AG04449 (cell line): Measurements from ENCODE around the gene DCP1A.

Source experiments
- CTCF ChIA-PET: fragments of 350-600 bp; formaldehyde crosslinking; extraction: SDS; loops from one replicate; lab custom pipeline; 2021; ENCODE audit warnings: antibody characterized with exemption; lab: Yijun Ruan, JAX
- POLR2A ChIA-PET: fragments of 400-600, 350-600 bp; formaldehyde crosslinking; extraction: SDS; loops from one replicate; lab custom pipeline; 2020; ENCODE audit warnings: antibody characterized with exemption, inconsistent platforms; lab: Yijun Ruan, JAX
- DNase-seq: peaks from one replicate; pipeline ENCODE4 v3.0.0-alpha.2; 2010; ENCODE audit warnings: low read depth, low spot score
- H3K4me3 ChIP-seq: 2 replicates; pipeline ENCODE4 v1.5.1; 2011; ENCODE audit warnings: low read depth, mild to moderate bottlenecking, control low read depth, low read length
- CTCF ChIP-seq: IDR thresholded peaks from one replicate; pipeline ENCODE4 v1.5.1; 2011; ENCODE audit warnings: mild to moderate bottlenecking, moderate library complexity, low read length, control low read depth, inconsistent platforms; ENCODE audit not compliant: insufficient read depth; ENCODE audit errors: missing control alignments

The DCP1A gene

GRCh38 chr3:53260286-53260785 lies 87.0 kb downstream of the DCP1A start:
- ChIA-PET POLR2A (no interaction called here), CTCF (no interaction called here)

GRCh38 chr3:53259427-53260259 lies 87.7 kb downstream of the DCP1A start:
- H3K4me3 ChIP-seq: no peak overlapping the region
- TF ChIP-seq CTCF: no peak
- ChIA-PET POLR2A (no interaction called here), CTCF (interaction anchor here (0.7 to 1.1 kb wide), 2 partner anchors 40 kb away, joined by 3 to 4 read pairs; no protein-coding TSS in a partner anchor)
- no peak for DNase-seq

More at GRCh38 chr3:53260286-53260785, 87.0 kb downstream of the DCP1A start:
- no peak for DNase-seq
- H3K4me3 ChIP-seq: no peak overlapping the region
- no peak for TF ChIP-seq CTCF

GRCh38 chr3:53258600-53259426 lies 88.5 kb downstream of the DCP1A start:
- DNase-seq: no peak
- CTCF ChIA-PET: interaction anchor here (0.6 to 1.1 kb wide), 4 partner anchors 22 to 148 kb away, joined by 3 to 4 read pairs (median 3); no protein-coding TSS in a partner anchor
- POLR2A ChIA-PET: no interaction called here
- no peak overlapping the region for H3K4me3 ChIP-seq
- TF ChIP-seq CTCF: no peak

GRCh38 chr3:53257465-53257864 lies 89.9 kb downstream of the DCP1A start:
- ChIA-PET CTCF (interaction anchor here (0.9 kb wide), 1 partner anchor 61 kb away, joined by 3 read pairs; no protein-coding TSS in a partner anchor), POLR2A (no interaction called here)
- no peak overlapping the region for H3K4me3 ChIP-seq
- DNase-seq: no peak
- TF ChIP-seq CTCF: no peak

GRCh38 chr3:53256704-53257055 lies 90.7 kb downstream of the DCP1A start:
- DNase-seq: no peak
- CTCF ChIA-PET: no interaction called here
- POLR2A ChIA-PET: no interaction called here
- H3K4me3 ChIP-seq: no peak overlapping the region
- no peak for TF ChIP-seq CTCF
